ENCODE data around the gene MYLK4.

Gene MYLK4

GRCh38 chr6:2750832-2751231, at the start of gene MYLK4:
Gene MYLK4 (minus strand): TSS chr6:2750922. CDS start chr6:2749294, 1,628 bp downstream.
- no peak for DNase-seq (ENCODE audit: low spot score)

- no peak for DNase-seq (ENCODE audit: low spot score)
These were observed 49.3 kb upstream of the MYLK4 start for GRCh38 chr6:2799936-2800527.

GRCh38 chr6:2798586-2799134, 47.9 kb upstream of the MYLK4 start:
- DNase-seq (ENCODE audit: low spot score), result no peak

GRCh38 chr6:2797564-2798031, 46.9 kb upstream of the MYLK4 start:
- DNase-seq (ENCODE audit: low spot score), result no peak

GRCh38 chr6:2796861-2797260, 46.1 kb upstream of the MYLK4 start:
- DNase-seq (ENCODE audit: low spot score), result no peak

- no peak for DNase-seq (ENCODE audit: low spot score)
These were observed 45.2 kb upstream of the MYLK4 start for GRCh38 chr6:2795956-2796355.

- no peak for DNase-seq (ENCODE audit: low spot score)
These were observed 44.4 kb upstream of the MYLK4 start for GRCh38 chr6:2795162-2795561.

- DNase-seq (ENCODE audit: low spot score), result no peak
These were observed 43.5 kb upstream of the MYLK4 start for GRCh38 chr6:2794171-2794730.

GRCh38 chr6:2793534-2794151, 42.9 kb upstream of the MYLK4 start:
- no peak for DNase-seq (ENCODE audit: low spot score)

GRCh38 chr6:2792330-2793110, 41.8 kb upstream of the MYLK4 start:
- no peak for DNase-seq (ENCODE audit: low spot score)

- DNase-seq (ENCODE audit: low spot score), result no peak
These were observed 40.8 kb upstream of the MYLK4 start for GRCh38 chr6:2791450-2791974.

- peak; percentile 89 for DNase-seq (ENCODE audit: low spot score)
These were observed 40.1 kb upstream of the MYLK4 start for GRCh38 chr6:2790588-2791449.

- DNase-seq (ENCODE audit: low spot score), result no peak
These were observed 35.5 kb upstream of the MYLK4 start for GRCh38 chr6:2786269-2786668.

GRCh38 chr6:2784930-2785329, 34.2 kb upstream of the MYLK4 start:
- DNase-seq (ENCODE audit: low spot score), result no peak

- DNase-seq (ENCODE audit: low spot score), result no peak
These were observed 33.3 kb upstream of the MYLK4 start for GRCh38 chr6:2784061-2784460.

GRCh38 chr6:2783188-2783963, 32.7 kb upstream of the MYLK4 start:
- DNase-seq (ENCODE audit: low spot score), result no peak

- DNase-seq (ENCODE audit: low spot score), result no peak
These were observed 32.1 kb upstream of the MYLK4 start for GRCh38 chr6:2782825-2783187.

GRCh38 chr6:2782356-2782708, 31.6 kb upstream of the MYLK4 start:
- no peak for DNase-seq (ENCODE audit: low spot score)

- DNase-seq (ENCODE audit: low spot score), result no peak
These were observed 31.1 kb upstream of the MYLK4 start for GRCh38 chr6:2781685-2782355.

- no peak for DNase-seq (ENCODE audit: low spot score)
These were observed 29.5 kb upstream of the MYLK4 start for GRCh38 chr6:2780102-2780737.
